Activated naive CD8-positive, alpha-beta T cell (primary cell): ENCODE measurements around the gene ZNF512.
A peak's percentile ranks its signal among the peaks of the same experiment; 100 is the strongest.

Experiments used
- H3K27ac Mint-ChIP-seq: one replicate; pipeline ENCODE4 v1.8.0; 2021; ENCODE audit warnings: mixed read lengths
- H3K27me3 Mint-ChIP-seq: one replicate; pipeline ENCODE4 v1.8.0; 2021; ENCODE audit warnings: mixed read lengths
- H3K36me3 Mint-ChIP-seq: one replicate; pipeline ENCODE4 v1.8.0; 2021; ENCODE audit warnings: mixed read lengths
- H3K4me1 Mint-ChIP-seq: one replicate; pipeline ENCODE4 v1.8.0; 2021; ENCODE audit warnings: low read depth, mixed read lengths
- H3K4me3 Mint-ChIP-seq: one replicate; pipeline ENCODE4 v1.8.0; 2021; ENCODE audit warnings: mild to moderate bottlenecking, mixed read lengths
- H3K9me3 Mint-ChIP-seq: one replicate; pipeline ENCODE4 v1.8.0; 2021; ENCODE audit warnings: low read depth, mixed read lengths

The ZNF512 gene

GRCh38 chr2:27638037-27638637 is 55.3 kb downstream of the ZNF512 start:
- peak overlapping the region; percentile 85 for H3K4me3 Mint-ChIP-seq
- peaks cover 24% of the 10 kb centered on the region for H3K36me3 Mint-ChIP-seq
- no peaks in the 10 kb centered on the region for H3K9me3 Mint-ChIP-seq
- peak overlapping the region; percentile 98 for H3K27ac Mint-ChIP-seq
- peaks cover 33% of the 10 kb centered on the region for H3K4me1 Mint-ChIP-seq
- no peaks in the 10 kb centered on the region for H3K27me3 Mint-ChIP-seq

DNA sequence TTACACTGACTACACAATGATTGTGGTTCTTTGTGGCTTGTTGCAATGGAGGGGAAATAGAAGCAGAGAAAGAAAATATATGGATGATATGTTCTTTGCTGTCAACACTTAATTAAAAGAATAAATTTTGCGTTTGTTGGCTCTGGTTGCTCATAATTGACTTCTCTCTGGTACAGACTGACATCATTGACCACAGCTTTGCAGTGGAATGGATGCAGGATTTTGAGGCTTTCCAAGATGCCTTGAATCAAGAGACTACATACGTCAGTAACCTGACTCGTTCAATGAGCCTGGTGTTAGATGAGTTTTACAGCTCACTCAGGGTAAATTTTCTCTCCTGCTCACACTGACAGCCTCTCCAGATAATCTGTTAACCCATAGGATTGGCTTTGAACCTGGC is 55.9 kb downstream of the ZNF512 start:
- Mint-ChIP-seq H3K36me3 (peaks cover 23% of the 10 kb centered on the region), H3K9me3 (no peaks in the 10 kb centered on the region), H3K27ac (peak overlapping the region; percentile 98), H3K4me1 (peaks cover 33% of the 10 kb centered on the region), H3K27me3 (no peaks in the 10 kb centered on the region), H3K4me3 (peak overlapping the region; percentile 85)

DNA sequence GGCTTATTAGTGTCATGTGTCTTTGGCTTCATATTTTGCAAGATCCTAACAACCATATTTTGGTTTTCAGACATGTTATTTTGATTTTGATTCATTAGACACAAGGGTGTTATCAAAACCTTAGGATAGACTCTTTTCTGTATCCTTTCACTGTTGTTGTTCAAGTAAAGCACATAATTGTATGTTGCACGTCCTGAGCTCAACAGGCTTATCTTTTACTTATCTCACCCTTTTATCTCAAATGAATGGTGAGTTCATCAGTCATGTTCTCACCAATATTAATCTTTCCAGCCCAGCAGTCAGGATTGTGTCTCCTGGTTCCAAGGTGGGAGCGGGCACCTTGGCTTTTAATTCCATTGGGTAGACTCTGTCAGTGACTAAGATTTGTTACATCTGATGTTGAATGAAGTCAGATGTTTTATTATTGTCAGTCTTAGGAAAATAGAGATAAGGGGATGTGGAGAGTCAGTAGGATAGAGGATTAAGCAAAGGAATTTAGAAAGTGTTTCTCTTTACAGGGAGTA is 57.9 kb downstream of the ZNF512 start:
- Mint-ChIP-seq H3K4me3 (no peak overlapping the region), H3K27ac (peak overlapping the region; percentile 46), H3K9me3 (no peaks in the 10 kb centered on the region), H3K4me1 (peaks cover 28% of the 10 kb centered on the region), H3K27me3 (no peaks in the 10 kb centered on the region), H3K36me3 (peaks cover 16% of the 10 kb centered on the region)

DNA sequence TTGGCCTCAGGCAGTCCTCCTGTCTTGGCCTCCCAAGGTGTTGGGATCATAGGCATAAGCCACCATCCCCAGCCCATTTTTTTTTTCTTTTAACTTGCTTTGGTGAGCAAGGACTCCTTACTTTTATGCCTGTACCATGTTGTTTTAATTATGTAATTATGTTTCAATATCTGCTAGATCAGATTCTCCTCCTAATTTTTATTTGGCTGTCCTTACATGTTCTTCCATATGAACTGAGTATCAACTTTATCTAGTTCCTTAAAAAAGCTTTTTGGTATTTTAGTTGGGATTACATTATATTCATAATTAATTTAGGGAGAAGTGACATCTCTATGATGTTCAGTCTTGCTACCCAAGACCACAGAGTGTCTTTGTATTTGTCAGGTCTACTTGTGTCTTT is 62.4 kb downstream of the ZNF512 start:
- peaks cover 9% of the 10 kb centered on the region for H3K36me3 Mint-ChIP-seq
- H3K27ac Mint-ChIP-seq, result no peak overlapping the region
- peaks cover 3% of the 10 kb centered on the region for H3K4me1 Mint-ChIP-seq

GRCh38 chr2:27647289-27647688 is 64.4 kb downstream of the ZNF512 start:
- peaks cover 6% of the 10 kb centered on the region for H3K36me3 Mint-ChIP-seq

More for the DNA sequence above, 62.4 kb downstream of the ZNF512 start:
- no peak overlapping the region for H3K4me3 Mint-ChIP-seq
- no peaks in the 10 kb centered on the region for H3K27me3 Mint-ChIP-seq
- no peaks in the 10 kb centered on the region for H3K9me3 Mint-ChIP-seq

GRCh38 chr2:27647737-27648136 is 64.9 kb downstream of the ZNF512 start:
- H3K36me3 Mint-ChIP-seq, result peaks cover 6% of the 10 kb centered on the region
- peak overlapping the region; percentile 22 for H3K27ac Mint-ChIP-seq
- H3K4me1 Mint-ChIP-seq, result peaks cover 5% of the 10 kb centered on the region
- no peaks in the 10 kb centered on the region for H3K9me3 Mint-ChIP-seq
- H3K27me3 Mint-ChIP-seq, result no peaks in the 10 kb centered on the region
- H3K4me3 Mint-ChIP-seq, result no peak overlapping the region

More at GRCh38 chr2:27647289-27647688, 64.4 kb downstream of the ZNF512 start:
- H3K4me1 Mint-ChIP-seq, result peaks cover 1% of the 10 kb centered on the region
- H3K27ac Mint-ChIP-seq, result peak overlapping the region; percentile 70
- H3K4me3 Mint-ChIP-seq, result no peak overlapping the region
- no peaks in the 10 kb centered on the region for H3K27me3 Mint-ChIP-seq
- H3K9me3 Mint-ChIP-seq, result no peaks in the 10 kb centered on the region

- Mint-ChIP-seq H3K27me3 (no peaks in the 10 kb centered on the region), H3K36me3 (peaks cover 9% of the 10 kb centered on the region), H3K4me3 (no peak overlapping the region), H3K9me3 (no peaks in the 10 kb centered on the region), H3K27ac (no peak overlapping the region), H3K4me1 (peaks cover 21% of the 10 kb centered on the region)
Measured at GRCh38 chr2:27651056-27651455, 68.2 kb downstream of the ZNF512 start.

DNA sequence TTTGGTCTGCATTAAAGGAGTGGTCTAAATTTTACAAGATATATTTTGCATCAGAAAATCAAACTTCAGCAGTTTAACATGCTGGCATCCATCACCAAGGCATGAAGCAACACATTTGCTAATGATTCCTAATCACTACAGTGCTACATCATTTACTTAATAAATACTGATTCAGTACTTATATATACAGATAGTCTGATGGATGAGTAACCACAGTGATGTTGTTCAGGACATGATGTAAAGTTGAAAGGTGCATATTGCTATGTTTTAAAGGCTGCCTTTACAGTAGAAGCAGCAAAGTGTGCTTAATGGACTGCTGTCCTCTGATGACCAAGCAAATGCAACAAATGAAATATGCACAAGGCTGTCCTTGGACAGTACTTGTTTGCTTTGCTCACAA is 69.5 kb downstream of the ZNF512 start:
- Mint-ChIP-seq H3K36me3 (peaks cover 12% of the 10 kb centered on the region), H3K9me3 (no peaks in the 10 kb centered on the region), H3K4me3 (peak overlapping the region; percentile 0), H3K4me1 (peaks cover 21% of the 10 kb centered on the region), H3K27me3 (no peaks in the 10 kb centered on the region), H3K27ac (peak overlapping the region; percentile 64)

DNA sequence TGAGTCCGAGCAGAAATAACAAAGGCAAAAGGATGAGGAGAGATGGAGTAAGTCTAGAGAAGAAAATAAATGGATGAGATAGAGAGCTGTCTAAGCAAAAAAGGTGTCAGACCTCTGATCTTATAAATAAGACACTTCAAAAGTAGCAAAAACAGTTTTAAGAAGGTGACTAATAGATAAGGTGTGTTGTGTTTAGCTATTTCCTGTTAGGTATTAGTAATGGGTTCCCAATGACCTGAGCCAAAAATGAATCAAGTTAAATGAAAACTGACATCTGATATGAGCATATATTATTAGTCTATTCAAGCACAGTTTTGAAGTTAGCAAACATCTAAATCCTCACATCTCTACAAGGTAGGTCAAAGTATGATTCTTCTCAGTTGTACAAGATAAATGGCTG is 69.9 kb downstream of the ZNF512 start:
- Mint-ChIP-seq H3K9me3 (no peaks in the 10 kb centered on the region), H3K4me3 (peak overlapping the region; percentile 0), H3K36me3 (peaks cover 12% of the 10 kb centered on the region), H3K4me1 (peaks cover 21% of the 10 kb centered on the region), H3K27ac (peak overlapping the region; percentile 64), H3K27me3 (no peaks in the 10 kb centered on the region)

GRCh38 chr2:27653397-27653796 is 70.6 kb downstream of the ZNF512 start:
- Mint-ChIP-seq H3K4me1 (peaks cover 24% of the 10 kb centered on the region), H3K4me3 (no peak overlapping the region), H3K27me3 (no peaks in the 10 kb centered on the region), H3K27ac (peak overlapping the region; percentile 64), H3K9me3 (no peaks in the 10 kb centered on the region), H3K36me3 (peaks cover 12% of the 10 kb centered on the region)

GRCh38 chr2:27655155-27655951 is 72.5 kb downstream of the ZNF512 start:
- no peak overlapping the region for H3K4me3 Mint-ChIP-seq
- no peaks in the 10 kb centered on the region for H3K27me3 Mint-ChIP-seq
- H3K36me3 Mint-ChIP-seq, result peaks cover 8% of the 10 kb centered on the region
- H3K4me1 Mint-ChIP-seq, result peaks cover 37% of the 10 kb centered on the region
- H3K27ac Mint-ChIP-seq, result peak overlapping the region; percentile 52
- H3K9me3 Mint-ChIP-seq, result no peaks in the 10 kb centered on the region

DNA sequence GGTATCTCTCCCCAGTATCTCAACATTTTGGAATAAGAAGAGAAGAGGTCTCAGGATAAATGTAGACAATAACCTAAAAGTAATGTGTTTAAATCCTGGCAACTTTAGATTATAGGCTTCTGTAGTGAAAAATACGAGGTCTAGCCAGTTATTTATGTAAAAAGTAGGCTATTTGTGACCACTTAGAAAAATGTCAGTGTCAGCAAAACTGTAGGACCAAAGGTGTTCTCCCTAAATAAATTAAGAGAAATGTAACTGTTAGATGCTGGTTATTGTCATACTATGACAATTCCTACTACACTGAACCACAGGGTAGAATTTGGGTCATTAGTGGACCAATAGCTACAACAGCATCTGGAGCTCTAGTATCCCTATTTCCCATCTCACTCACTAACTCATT is 78.5 kb downstream of the ZNF512 start:
- peaks cover 10% of the 10 kb centered on the region for H3K36me3 Mint-ChIP-seq
- H3K9me3 Mint-ChIP-seq, result no peaks in the 10 kb centered on the region
- H3K4me3 Mint-ChIP-seq, result peak overlapping the region; percentile 99
- H3K4me1 Mint-ChIP-seq, result peaks cover 50% of the 10 kb centered on the region
- H3K27me3 Mint-ChIP-seq, result no peaks in the 10 kb centered on the region
- H3K27ac Mint-ChIP-seq, result no peak overlapping the region

DNA sequence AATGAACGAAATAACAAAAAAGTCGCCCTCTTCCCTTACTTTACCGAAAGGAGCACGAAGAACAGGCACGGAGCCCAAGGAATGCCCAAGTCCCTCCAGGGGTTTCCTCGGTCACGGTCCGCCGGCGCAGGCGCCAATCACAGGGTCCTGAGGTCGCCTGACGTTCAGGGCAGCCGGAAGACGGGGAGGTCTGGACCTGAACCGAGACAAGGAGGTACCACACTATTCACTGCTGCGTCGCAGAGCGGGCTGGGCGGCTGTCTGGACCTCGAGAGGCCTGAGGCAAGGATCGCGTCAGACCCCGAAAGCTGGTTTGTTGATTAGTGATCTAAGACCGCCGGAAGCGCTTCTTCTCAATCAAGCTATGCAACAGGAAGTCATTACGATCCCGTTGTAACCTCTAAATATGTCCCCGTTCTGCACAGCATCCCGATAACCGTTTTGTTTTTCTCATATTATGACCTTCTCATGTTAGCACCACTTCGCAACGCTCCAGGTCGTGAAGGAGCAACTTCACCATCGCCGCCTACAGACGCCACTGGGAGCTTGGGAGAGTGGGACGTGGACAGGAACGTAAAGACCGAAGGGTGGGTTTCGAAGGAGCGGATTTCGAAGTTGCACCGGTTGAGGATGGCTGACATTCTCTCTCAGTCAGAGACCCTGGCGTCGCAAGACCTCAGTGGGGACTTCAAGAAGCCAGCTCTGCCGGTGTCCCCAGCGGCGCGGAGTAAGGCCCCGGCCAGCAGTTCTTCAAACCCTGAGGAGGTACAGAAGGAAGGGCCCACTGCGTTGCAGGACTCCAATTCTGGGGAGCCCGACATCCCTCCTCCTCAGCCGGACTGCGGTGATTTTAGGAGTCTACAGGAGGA is 80.7 kb downstream of the ZNF512 start, which contains the start of the genes SLC4A1AP and SUPT7L:
Gene SLC4A1AP, plus strand, starts transcription at position 605 of the 869 bp plus-strand sequence. Its CDS starts 26 bp downstream, at position 631.
Gene SUPT7L, minus strand, starts transcription at position 330 of the 869 bp plus-strand sequence. CDS start 1,422 bp downstream, outside the sequence.
- Mint-ChIP-seq H3K9me3 (no peaks in the 10 kb centered on the region), H3K4me3 (peak within 1 kb of the TSS; percentile 99), H3K27me3 (no peaks in the 10 kb centered on the region), H3K4me1 (peaks cover 53% of the 10 kb centered on the region), H3K27ac (peak within 1 kb of the TSS; percentile 100), H3K36me3 (peaks cover 10% of the 10 kb centered on the region)

DNA sequence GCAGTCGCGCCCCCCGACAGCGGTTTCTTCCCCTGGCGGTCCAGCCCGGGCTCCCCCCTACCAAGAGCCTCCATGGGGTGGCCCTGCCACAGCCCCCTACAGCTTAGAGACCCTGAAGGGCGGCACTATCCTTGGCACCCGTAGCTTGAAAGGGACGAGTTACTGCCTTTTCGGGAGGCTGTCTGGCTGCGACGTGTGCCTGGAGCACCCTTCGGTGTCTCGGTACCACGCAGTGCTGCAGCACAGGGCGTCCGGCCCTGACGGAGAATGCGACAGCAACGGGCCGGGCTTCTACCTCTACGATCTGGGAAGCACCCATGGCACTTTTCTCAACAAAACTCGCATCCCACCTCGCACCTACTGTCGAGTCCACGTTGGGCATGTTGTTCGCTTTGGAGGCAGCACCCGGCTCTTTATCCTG is 81.3 kb downstream of the ZNF512 start:
- H3K4me3 Mint-ChIP-seq, result peak overlapping the region; percentile 99
- peak overlapping the region; percentile 100 for H3K27ac Mint-ChIP-seq
- H3K9me3 Mint-ChIP-seq, result no peaks in the 10 kb centered on the region
- peaks cover 49% of the 10 kb centered on the region for H3K4me1 Mint-ChIP-seq
- H3K27me3 Mint-ChIP-seq, result no peaks in the 10 kb centered on the region
- H3K36me3 Mint-ChIP-seq, result peaks cover 10% of the 10 kb centered on the region
